CMK (cell line): ENCODE results near the gene KLK13.

ENCODE experiments used
- DNase-seq: peaks from one replicate; pipeline ENCODE4 v3.0.0-alpha.2; 2010; ENCODE audit warnings: low read depth

KLK13 gene

GRCh38 chr19:51019544-51019925, 45.4 kb downstream of the KLK13 start, which contains the start of gene KLK10:
KLK10 (minus strand) TSS chr19:51019709; CDS start chr19:51019130, 579 bp downstream.
- no peak for DNase-seq

- DNase-seq = no peak
These were observed 45.9 kb downstream of the KLK13 start for GRCh38 chr19:51018745-51019543.

- peak; percentile 12 for DNase-seq
These were observed 47.9 kb downstream of the KLK13 start for GRCh38 chr19:51016798-51017683.

DNA sequence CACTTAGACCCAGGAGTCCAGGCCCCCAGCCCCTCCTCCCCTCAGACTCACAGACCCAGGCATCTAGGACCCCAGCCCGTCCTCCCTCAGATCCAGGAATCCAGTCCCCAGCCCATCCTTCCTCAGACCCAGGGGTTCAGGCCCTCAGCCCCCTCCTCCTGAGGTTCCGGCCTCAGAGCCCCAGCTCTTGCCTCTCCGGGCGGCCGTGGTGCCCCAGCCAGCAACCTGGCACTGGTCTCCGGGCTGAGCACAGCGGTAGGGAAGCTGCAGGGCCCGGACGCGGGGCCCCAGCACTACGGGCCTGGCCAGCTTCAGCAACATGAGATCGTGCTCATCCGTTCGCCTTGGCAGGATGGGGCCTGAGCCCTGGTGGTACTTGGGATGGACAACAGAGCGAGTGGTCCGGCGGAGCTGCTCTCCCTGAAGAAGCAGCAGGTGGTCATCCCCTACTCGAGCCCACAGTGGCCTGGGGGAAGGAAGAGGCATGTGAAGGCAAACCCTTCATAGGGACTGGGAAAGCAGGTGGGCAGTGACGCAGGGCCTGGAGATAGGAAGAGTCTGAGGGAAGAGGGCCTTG, 49.1 kb downstream of the KLK13 start:
- DNase-seq = no peak

- DNase-seq = no peak
These were observed 50.6 kb downstream of the KLK13 start for GRCh38 chr19:51014242-51014641.

GRCh38 chr19:51012661-51013190, 52.2 kb downstream of the KLK13 start:
- no peak for DNase-seq

DNA sequence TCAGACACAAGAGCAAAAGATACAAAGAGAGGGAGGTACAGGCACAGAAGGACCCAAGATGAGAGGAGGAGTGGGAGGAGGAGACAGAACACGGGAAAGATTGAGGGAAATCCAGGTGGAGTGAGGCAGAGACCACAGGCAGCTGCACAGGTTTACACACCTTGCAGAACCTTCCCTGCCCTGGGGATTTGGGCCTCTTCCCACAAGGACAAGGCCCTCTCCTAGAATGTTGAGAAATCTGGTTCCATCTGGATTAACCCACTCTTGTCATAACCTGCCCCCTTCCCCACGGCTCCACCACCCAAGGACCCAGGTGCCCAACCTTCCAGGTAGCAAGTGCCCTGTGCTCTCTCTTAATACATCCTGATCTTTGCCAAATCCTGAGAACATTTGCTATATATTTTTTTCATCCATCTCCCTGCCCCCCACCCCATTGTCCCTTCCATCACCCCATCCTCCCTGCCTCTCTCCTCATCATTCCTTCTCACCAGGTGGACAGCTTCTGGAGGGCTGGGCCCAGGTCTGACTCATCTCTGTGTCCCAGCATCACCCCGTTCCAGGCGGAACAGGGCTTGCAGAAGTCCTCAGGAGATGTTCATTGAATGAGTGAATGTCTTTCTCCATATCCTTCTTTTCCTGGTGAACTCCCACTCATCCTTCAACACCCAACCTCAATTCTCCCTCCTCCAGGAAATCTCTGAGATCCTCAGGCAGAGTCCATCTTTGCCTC, 54.7 kb downstream of the KLK13 start:
- DNase-seq = no peak

DNA sequence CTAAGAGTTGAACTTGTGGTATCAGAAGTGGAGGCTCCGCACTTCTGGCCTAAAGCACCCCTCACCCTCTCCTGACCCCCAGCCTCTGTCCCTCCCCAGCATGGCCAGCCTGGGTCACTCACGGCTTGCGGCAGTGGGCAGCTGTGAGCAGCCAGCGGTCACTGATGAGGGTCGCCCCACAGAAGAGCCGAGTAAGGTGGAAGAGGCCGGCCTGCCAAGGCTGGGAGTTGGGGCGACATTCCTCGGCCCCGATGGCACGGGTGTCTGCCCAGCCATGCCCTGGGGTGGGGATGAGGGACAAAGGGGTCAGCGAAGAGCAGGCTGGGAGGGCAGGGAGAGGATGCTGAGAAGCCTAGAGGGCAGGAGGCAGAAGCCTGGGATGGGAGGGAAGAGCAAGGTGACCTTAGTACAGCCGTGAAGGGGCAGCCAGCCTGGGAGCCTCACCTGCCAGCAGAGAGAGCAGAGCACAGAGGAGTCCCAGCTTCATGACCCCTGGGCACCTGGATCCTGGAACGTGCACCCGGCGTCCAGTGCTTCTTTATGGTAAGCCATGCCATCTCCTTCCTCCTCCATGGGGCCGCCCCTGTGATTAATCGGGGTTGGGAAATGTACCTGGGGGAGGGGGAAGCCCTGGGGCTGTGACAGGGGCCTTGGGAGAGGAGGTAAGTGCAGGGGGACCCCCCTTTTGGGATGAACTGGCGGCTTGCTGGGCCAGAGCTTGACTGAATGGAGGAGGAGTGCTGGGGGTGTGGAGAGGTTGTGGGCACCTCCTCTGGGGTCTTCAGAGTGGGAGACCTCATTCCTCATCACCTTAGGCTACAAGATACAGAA, 55.6 kb downstream of the KLK13 start:
- DNase-seq = no peak

GRCh38 chr19:51007488-51007887, 57.4 kb downstream of the KLK13 start:
- no peak for DNase-seq

DNA sequence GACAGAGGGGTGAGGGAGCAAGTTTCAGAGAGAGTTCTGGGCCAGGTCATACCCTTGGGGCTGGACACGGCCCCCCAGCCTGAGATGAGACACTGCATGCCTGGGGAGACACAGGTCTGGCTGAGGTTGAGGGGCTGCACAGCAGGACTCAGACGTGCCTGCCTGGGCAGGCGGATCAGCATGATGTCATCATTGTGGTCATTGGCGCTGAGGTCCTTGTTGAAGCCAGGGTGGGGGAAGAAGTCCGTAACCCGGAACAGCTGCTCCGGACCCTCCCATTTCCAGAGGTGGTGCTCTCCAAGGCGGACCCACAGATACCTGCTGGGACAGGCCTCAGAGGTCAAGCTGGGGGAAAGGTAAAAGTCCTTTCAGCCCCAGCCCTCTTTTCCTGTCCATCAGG, 58.5 kb downstream of the KLK13 start:
- no peak for DNase-seq
